ENCODE measurements around the gene VMP1. TPM values are rescaled to one million over a fixed set of nuclear protein-coding genes. Genes with fewer than 3 reads are reported as not detected.
A peak's percentile ranks its signal among the peaks of the same experiment; 100 is the strongest.

VMP1 gene
- total and polyA plus RNA-seq, 2 of the 13 experiments (the other 11 are each of a cell fraction or from before 2014, with no cell fraction given): 186 to 271 TPM

DNA sequence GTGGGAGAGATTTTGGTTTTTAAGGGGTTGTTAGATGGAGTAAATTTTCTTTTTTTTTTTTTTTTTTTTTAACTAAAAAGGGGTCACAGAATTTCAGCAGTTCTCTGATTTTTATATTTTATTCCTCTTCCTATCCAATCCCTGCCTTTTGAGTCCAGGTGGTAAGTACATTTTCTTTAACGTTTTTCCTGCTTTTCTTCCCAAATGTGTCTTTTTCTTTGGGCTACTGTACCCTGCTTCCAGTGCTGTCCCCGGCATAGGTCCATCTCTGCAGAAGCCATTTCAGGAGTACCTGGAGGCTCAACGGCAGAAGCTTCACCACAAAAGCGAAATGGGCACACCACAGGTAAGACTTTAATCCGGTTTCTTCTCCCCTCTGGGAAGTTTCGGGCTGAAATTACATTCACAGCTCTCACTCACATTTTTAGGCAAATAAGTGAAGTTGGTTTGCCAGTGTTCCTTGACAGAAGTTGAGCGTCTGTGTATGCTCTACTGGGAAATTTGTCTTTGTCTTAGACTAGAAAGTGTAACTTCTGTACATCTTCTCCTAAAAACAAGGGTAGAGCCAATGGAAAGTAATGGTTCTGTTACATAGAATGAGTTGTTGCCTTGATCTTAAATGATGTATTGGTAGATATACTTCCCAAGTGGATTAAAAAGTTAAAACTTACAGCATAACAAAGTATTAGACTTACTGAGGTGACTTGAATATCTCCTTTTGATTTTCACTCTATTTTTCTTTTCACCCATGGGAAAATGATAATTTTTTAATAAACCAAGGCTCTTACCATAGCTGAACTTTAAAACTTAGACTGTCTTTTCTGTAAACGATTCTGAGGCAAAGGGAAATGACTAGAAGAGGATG is 130.8 kb downstream of the VMP1 start (continued):
- TF ChIP-seq, protein P1, sequence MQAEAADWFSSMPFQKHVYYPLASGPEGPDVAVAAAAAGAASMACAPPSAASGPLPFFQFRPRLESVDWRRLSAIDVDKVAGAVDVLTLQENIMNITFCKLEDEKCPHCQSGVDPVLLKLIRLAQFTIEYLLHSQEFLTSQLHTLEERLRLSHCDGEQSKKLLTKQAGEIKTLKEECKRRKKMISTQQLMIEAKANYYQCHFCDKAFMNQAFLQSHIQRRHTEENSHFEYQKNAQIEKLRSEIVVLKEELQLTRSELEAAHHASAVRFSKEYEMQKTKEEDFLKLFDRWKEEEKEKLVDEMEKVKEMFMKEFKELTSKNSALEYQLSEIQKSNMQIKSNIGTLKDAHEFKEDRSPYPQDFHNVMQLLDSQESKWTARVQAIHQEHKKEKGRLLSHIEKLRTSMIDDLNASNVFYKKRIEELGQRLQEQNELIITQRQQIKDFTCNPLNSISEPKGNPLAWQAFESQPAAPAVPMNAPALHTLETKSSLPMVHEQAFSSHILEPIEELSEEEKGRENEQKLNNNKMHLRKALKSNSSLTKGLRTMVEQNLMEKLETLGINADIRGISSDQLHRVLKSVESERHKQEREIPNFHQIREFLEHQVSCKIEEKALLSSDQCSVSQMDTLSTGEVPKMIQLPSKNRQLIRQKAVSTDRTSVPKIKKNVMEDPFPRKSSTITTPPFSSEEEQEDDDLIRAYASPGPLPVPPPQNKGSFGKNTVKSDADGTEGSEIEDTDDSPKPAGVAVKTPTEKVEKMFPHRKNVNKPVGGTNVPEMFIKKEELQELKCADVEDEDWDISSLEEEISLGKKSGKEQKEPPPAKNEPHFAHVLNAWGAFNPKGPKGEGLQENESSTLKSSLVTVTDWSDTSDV (CRISPR knock-in tag; IDR thresholded peaks at IDR 0.05): no peak

DNA sequence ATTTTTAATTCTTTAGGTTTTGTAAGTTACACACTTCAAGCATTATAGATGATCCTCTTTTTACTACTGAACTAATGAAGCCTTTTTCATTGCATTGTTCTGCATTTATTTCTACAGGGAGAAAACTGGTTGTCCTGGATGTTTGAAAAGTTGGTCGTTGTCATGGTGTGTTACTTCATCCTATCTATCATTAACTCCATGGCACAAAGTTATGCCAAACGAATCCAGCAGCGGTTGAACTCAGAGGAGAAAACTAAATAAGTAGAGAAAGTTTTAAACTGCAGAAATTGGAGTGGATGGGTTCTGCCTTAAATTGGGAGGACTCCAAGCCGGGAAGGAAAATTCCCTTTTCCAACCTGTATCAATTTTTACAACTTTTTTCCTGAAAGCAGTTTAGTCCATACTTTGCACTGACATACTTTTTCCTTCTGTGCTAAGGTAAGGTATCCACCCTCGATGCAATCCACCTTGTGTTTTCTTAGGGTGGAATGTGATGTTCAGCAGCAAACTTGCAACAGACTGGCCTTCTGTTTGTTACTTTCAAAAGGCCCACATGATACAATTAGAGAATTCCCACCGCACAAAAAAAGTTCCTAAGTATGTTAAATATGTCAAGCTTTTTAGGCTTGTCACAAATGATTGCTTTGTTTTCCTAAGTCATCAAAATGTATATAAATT is 132.3 kb downstream of the VMP1 start:
- H3K4me1 ChIP-seq (ENCODE audit: insufficient read depth, low read length): peaks cover 56% of the 10 kb centered on the region
- FAIRE-seq (no peak), ATAC-seq (no peak), DNase-seq (ENCODE audit: low spot score) (no peak)
- peak overlapping the region; percentile 79 to 94 (median 80) for H3K4me3 ChIP-seq (replicated peaks in 1 of 3; ENCODE audit: insufficient read depth in 1 of 3, low read depth in 2 of 3, low read length in 3 of 3)
- peaks cover 4 to 23% of the 10 kb centered on the region in 2 experiments; a peak in 3 of 5 replicates for H3K36me3 ChIP-seq (replicated peaks in 1 of 2; ENCODE audit: control insufficient read depth in 1 of 2, insufficient read depth in 2 of 2, low read length in 2 of 2)
- in situ Hi-C loops (cut with HindIII; ENCODE audit: extremely low pct_ligation_motif_present, low pct_unique_long_range_greater_than_20kb): loop anchor here (5.0 kb wide), 2 partner anchors 52 to 82 kb away; no protein-coding TSS in a partner anchor
- H4K20me1 ChIP-seq (ENCODE audit: insufficient read depth, low read length): peaks cover 34% of the 10 kb centered on the region
- peaks cover 0 to 5% of the 10 kb centered on the region in 2 experiments; a peak in 1 of 5 replicates for H3K27me3 ChIP-seq (ENCODE audit: control insufficient read depth in 1 of 2, insufficient read depth in 2 of 2, low read length in 2 of 2)
- H3K27ac ChIP-seq (ENCODE audit: extremely low read length, insufficient read depth, low read length): peak overlapping the region; percentile 98
- peak overlapping the region; percentile 100 for H3K9ac ChIP-seq (ENCODE audit: insufficient read depth, low read depth, low read length)
- H3K79me2 ChIP-seq (ENCODE audit: insufficient read depth, low read length): peaks cover 40% of the 10 kb centered on the region
- BruUV-seq (replicated peaks): no TSS peak
- WGBS (ENCODE audit: low lambda C conversion rate): under 1% methylated on average over 6 of the region's 6 CpGs
- H3K4me2 ChIP-seq (ENCODE audit: low read depth, low read length): peak overlapping the region; percentile 80
- ChIA-PET POLR2A (interaction anchor here (0.9 to 20.0 kb wide), 10 partner anchors 8 to 132 kb away, joined by 3 to 501 read pairs (median 30); partner anchors contain the start of genes PTRH2 and VMP1), CTCF (ENCODE audit: low intra/inter-chr PET ratio, low total read pairs) (interaction anchor here (1.3 to 4.0 kb wide), 2 partner anchors 86 to 93 kb away, joined by 5 to 24 read pairs; no protein-coding TSS in a partner anchor)
- no peaks in the 10 kb centered on the region for H3K9me3 ChIP-seq (ENCODE audit: low read length)
- intact Hi-C loops (cut with micrococcal nuclease; ENCODE audit: unreplicated experiment): no loop called here
- no peak overlapping the region for H2AFZ ChIP-seq (ENCODE audit: low read length)
- TF ChIP-seq SIN3A (IDR thresholded peaks at IDR 0.05; ENCODE audit: borderline replicate concordance, low read depth, low read length): 0 out of 2 replicates have a peak, but pooled peaks have one; percentile 23
- TF ChIP-seq SMYD3 (CRISPR knock-in tag; IDR thresholded peaks at IDR 0.05): no peak
- TF ChIP-seq, protein P2, sequence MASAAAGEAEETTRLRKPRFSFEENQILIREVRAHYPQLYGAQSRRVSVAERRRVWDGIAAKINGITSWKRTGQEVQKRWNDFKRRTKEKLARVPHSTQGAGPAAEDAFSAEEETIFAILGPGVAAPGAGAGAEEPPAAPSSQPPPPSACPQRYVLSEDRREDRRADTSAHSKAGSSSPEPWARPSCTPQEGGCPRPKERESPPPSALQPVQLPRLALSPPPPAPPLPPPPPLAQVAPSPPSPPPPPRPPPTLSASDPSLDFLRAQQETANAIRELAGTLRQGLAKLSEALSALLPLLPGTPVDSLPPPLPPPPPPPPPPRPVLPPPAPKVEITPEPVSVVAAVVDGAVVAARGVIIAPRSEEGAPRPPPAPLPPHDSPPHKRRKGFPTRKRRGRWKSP (CRISPR knock-in tag; IDR thresholded peaks at IDR 0.05): 0 out of 2 replicates have a peak, but pooled peaks have one; percentile 7
- TF ChIP-seq AGO2 (optimal IDR thresholded peaks at IDR 0.05; ENCODE audit: low read depth, low read length): peak; percentile 44
- TF ChIP-seq, protein P3, sequence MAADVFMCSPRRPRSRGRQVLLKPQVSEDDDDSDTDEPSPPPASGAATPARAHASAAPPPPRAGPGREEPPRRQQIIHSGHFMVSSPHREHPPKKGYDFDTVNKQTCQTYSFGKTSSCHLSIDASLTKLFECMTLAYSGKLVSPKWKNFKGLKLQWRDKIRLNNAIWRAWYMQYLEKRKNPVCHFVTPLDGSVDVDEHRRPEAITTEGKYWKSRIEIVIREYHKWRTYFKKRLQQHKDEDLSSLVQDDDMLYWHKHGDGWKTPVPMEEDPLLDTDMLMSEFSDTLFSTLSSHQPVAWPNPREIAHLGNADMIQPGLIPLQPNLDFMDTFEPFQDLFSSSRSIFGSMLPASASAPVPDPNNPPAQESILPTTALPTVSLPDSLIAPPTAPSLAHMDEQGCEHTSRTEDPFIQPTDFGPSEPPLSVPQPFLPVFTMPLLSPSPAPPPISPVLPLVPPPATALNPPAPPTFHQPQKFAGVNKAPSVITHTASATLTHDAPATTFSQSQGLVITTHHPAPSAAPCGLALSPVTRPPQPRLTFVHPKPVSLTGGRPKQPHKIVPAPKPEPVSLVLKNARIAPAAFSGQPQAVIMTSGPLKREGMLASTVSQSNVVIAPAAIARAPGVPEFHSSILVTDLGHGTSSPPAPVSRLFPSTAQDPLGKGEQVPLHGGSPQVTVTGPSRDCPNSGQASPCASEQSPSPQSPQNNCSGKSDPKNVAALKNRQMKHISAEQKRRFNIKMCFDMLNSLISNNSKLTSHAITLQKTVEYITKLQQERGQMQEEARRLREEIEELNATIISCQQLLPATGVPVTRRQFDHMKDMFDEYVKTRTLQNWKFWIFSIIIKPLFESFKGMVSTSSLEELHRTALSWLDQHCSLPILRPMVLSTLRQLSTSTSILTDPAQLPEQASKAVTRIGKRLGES (CRISPR knock-in tag; IDR thresholded peaks at IDR 0.05; ENCODE audit: borderline replicate concordance): 0 out of 2 replicates have a peak, but pooled peaks have one; percentile 4
- TF ChIP-seq, protein P4, sequence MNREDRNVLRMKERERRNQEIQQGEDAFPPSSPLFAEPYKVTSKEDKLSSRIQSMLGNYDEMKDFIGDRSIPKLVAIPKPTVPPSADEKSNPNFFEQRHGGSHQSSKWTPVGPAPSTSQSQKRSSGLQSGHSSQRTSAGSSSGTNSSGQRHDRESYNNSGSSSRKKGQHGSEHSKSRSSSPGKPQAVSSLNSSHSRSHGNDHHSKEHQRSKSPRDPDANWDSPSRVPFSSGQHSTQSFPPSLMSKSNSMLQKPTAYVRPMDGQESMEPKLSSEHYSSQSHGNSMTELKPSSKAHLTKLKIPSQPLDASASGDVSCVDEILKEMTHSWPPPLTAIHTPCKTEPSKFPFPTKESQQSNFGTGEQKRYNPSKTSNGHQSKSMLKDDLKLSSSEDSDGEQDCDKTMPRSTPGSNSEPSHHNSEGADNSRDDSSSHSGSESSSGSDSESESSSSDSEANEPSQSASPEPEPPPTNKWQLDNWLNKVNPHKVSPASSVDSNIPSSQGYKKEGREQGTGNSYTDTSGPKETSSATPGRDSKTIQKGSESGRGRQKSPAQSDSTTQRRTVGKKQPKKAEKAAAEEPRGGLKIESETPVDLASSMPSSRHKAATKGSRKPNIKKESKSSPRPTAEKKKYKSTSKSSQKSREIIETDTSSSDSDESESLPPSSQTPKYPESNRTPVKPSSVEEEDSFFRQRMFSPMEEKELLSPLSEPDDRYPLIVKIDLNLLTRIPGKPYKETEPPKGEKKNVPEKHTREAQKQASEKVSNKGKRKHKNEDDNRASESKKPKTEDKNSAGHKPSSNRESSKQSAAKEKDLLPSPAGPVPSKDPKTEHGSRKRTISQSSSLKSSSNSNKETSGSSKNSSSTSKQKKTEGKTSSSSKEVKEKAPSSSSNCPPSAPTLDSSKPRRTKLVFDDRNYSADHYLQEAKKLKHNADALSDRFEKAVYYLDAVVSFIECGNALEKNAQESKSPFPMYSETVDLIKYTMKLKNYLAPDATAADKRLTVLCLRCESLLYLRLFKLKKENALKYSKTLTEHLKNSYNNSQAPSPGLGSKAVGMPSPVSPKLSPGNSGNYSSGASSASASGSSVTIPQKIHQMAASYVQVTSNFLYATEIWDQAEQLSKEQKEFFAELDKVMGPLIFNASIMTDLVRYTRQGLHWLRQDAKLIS (CRISPR knock-in tag; IDR thresholded peaks at IDR 0.05): peak; percentile 89
